Hepatocyte (in vitro differentiated cells): ENCODE data around the gene SEMA5A. TPM values are rescaled to one million over a fixed set of nuclear protein-coding genes. Genes with fewer than 3 reads are reported as not detected.

Experiments used
- DNase-seq: peaks from one replicate; pipeline ENCODE4 v3.0.0-alpha.2; 2016; ENCODE audit warnings: low spot score
- H2AFZ ChIP-seq: fragments of 200-600 bp; sonication (generic); 2 replicates; pipeline ENCODE4 v1.6.0; 2016; ENCODE audit warnings: antibody characterized with exemption, mild to moderate bottlenecking
- H3K27ac ChIP-seq: fragments of 200-600 bp; sonication (generic); 2 replicates; pipeline ENCODE4 v1.5.1; 2016; ENCODE audit warnings: mild to moderate bottlenecking
- H3K27me3 ChIP-seq: fragments of 200-600 bp; sonication (generic); 2 replicates; pipeline ENCODE4 v1.6.1; 2016
- H3K36me3 ChIP-seq: fragments of 200-600 bp; sonication (generic); replicated peaks from 2 replicates; pipeline ENCODE4 v1.5.1; 2016; ENCODE audit warnings: low read depth; ENCODE audit not compliant: insufficient read depth
- H3K4me1 ChIP-seq: fragments of 200-600 bp; sonication (generic); 2 replicates; pipeline ENCODE4 v1.5.1; 2016; ENCODE audit warnings: mild to moderate bottlenecking, moderate library complexity; ENCODE audit not compliant: insufficient read depth
- H3K4me2 ChIP-seq: fragments of 200-600 bp; sonication (generic); 2 replicates; pipeline ENCODE4 v1.6.0; 2016
- H3K4me3 ChIP-seq: fragments of 200-600 bp; sonication (generic); 2 replicates; pipeline ENCODE4 v1.5.1; 2016; ENCODE audit warnings: mild to moderate bottlenecking
- H3K79me2 ChIP-seq: fragments of 200-600 bp; sonication (generic); 2 replicates; pipeline ENCODE4 v1.6.0; 2017; ENCODE audit warnings: mild to moderate bottlenecking
- H3K9me2 ChIP-seq: fragments of 200-600 bp; sonication (generic); replicated peaks from 2 replicates; pipeline ENCODE4 v1.6.0; 2017; ENCODE audit warnings: mild to moderate bottlenecking; ENCODE audit not compliant: insufficient read depth
- H3K9me3 ChIP-seq: fragments of 200-600 bp; sonication (generic); 2 replicates; pipeline ENCODE4 v1.5.1; 2016; ENCODE audit warnings: low read depth, mild to moderate bottlenecking
- H4K20me1 ChIP-seq: fragments of 200-600 bp; sonication (generic); 2 replicates; pipeline ENCODE4 v1.6.0; 2016; ENCODE audit warnings: mild to moderate bottlenecking; ENCODE audit not compliant: insufficient read depth, poor library complexity, severe bottlenecking
- EZH2 ChIP-seq: fragments of 200-600 bp; sonication (generic); IDR thresholded peaks from 2 replicates; pipeline ENCODE4 v1.6.1; 2016; ENCODE audit warnings: antibody characterized with exemption, mild to moderate bottlenecking, borderline replicate concordance
- EZH2phosphoT487 ChIP-seq: fragments of 200-600 bp; sonication (generic); IDR thresholded peaks from one replicate; pipeline ENCODE4 v1.6.1; 2018; ENCODE audit warnings: antibody characterized with exemption, mild to moderate bottlenecking, low read depth, moderate library complexity; ENCODE audit not compliant: unreplicated experiment, severe bottlenecking
- WGBS: methylation state at CpG from one replicate; pipeline ENCODE4 v1.1.6; 2016; ENCODE audit warnings: low lambda C conversion rate; ENCODE audit errors: missing lambda C conversion rate; 5-methylcytosine and 5-hydroxymethylcytosine counted together
- polyA plus RNA-seq: library from polyadenylated mRNA; unstranded; fragments of >200 nt; fragmentation: Nextera tagmentation; extraction: Ambion mirVana; gene quantifications from 2 replicates; pipeline ENCODE4 v1.2.1, GENCODE V29; 2016
- total RNA-seq: library from RNA; depleted of rRNA; stranded (reverse); fragments of >200 nt; gene quantifications from 2 replicates; pipeline ENCODE4 v1.2.3, GENCODE V29; 2014
- TF ChIP-seq, protein P1 (sequence below): fragments of 200-600 bp; sonication (generic); IDR thresholded peaks from 2 replicates; pipeline ENCODE4 v1.5.1; 2016; ENCODE audit warnings: antibody characterized with exemption, mild to moderate bottlenecking; ENCODE audit not compliant: poor library complexity

The SEMA5A gene
- total and polyA plus RNA-seq, 2 experiments from 2014 or later: 10.7 to 21.7 TPM

DNA sequence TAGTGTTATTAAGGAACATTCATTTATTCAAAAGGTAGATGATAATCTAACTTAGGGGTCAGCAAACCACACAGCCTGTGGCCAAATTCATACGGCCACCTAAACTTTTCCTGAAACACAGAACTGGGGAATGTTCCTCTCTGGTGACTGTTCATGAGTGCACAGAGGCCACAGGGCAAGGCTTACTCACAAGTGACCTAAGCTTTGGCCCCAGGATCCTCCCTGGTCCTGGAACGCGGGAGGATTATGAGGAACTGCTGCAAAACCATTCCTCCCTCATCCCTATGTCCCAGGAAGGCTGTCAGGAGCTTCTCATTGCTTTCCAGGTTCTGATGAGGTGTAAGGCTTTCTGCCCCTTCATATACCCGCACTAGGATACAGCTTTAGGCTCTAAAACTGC lies 397.6 kb downstream of the SEMA5A start:
- Histone ChIP-seq H3K9me3 (no peaks in the 10 kb centered on the region), H2AFZ (no peak overlapping the region), H3K4me3 (no peak overlapping the region), H3K4me2 (no peak overlapping the region), H3K9me2 (no peaks in the 10 kb centered on the region), H3K27me3 (no peaks in the 10 kb centered on the region), H3K4me1 (no peaks in the 10 kb centered on the region), H3K36me3 (no peaks in the 10 kb centered on the region), H3K79me2 (no peaks in the 10 kb centered on the region), H4K20me1 (no peaks in the 10 kb centered on the region), H3K27ac (no peak overlapping the region)
- no peak for DNase-seq
- 89% methylated on average over 4 of the region's 4 CpGs for WGBS
- TF ChIP-seq EZH2 (no peak), EZH2phosphoT487 (no peak)
- TF ChIP-seq, protein P1, sequence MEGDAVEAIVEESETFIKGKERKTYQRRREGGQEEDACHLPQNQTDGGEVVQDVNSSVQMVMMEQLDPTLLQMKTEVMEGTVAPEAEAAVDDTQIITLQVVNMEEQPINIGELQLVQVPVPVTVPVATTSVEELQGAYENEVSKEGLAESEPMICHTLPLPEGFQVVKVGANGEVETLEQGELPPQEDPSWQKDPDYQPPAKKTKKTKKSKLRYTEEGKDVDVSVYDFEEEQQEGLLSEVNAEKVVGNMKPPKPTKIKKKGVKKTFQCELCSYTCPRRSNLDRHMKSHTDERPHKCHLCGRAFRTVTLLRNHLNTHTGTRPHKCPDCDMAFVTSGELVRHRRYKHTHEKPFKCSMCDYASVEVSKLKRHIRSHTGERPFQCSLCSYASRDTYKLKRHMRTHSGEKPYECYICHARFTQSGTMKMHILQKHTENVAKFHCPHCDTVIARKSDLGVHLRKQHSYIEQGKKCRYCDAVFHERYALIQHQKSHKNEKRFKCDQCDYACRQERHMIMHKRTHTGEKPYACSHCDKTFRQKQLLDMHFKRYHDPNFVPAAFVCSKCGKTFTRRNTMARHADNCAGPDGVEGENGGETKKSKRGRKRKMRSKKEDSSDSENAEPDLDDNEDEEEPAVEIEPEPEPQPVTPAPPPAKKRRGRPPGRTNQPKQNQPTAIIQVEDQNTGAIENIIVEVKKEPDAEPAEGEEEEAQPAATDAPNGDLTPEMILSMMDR: no peak

DNA sequence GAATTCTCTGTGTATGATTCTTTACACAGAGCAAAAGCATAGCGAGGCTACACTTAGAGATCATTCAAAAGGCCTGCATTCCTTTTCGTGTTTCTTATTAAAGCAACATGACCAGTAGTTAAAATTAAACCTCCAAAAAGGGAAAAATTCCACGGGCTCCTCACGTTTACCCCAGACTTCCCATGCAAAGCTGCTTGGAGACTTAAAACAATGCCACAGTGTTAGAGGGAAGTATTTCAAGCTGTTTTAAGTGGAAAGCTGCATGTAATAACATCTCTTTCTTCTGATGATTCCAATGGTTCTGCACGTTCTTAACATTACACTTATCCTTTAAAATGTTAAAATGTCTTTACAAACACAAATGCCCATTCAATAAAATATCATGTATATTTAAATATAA lies 405.2 kb downstream of the SEMA5A start:
- Histone ChIP-seq H3K9me3 (no peaks in the 10 kb centered on the region), H4K20me1 (no peaks in the 10 kb centered on the region), H3K9me2 (no peaks in the 10 kb centered on the region), H2AFZ (no peak overlapping the region), H3K36me3 (no peaks in the 10 kb centered on the region), H3K79me2 (no peaks in the 10 kb centered on the region), H3K4me3 (no peak overlapping the region), H3K4me2 (no peak overlapping the region), H3K27me3 (no peaks in the 10 kb centered on the region), H3K4me1 (no peaks in the 10 kb centered on the region), H3K27ac (no peak overlapping the region)
- TF ChIP-seq EZH2phosphoT487 (no peak), EZH2 (no peak)
- TF ChIP-seq, protein P1: no peak
- 82% methylated on average over 5 of the region's 5 CpGs for WGBS
- DNase-seq: no peak

DNA sequence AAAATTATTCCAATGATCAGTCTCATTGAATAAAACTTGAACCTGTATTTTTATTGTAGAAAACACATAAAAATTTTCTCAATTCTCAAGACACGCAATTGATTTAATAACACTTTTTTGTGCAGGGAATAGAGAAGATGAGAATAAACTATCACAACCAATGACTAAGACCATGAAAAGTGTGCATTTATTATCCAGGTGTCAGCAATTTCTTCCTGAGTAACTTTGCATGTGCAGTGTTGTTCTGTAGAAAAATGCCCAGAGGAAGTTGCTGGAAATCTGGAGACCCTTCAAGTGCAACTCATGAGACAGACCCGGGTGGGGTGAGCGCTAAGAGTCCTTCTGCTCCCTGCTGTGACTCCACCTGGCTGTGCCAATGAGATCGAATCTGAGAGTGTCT lies 405.7 kb downstream of the SEMA5A start:
- Histone ChIP-seq H3K27ac (no peak overlapping the region), H2AFZ (no peak overlapping the region), H3K36me3 (no peaks in the 10 kb centered on the region), H3K4me1 (no peaks in the 10 kb centered on the region), H3K9me2 (no peaks in the 10 kb centered on the region), H4K20me1 (no peaks in the 10 kb centered on the region), H3K79me2 (no peaks in the 10 kb centered on the region), H3K4me3 (no peak overlapping the region), H3K27me3 (no peaks in the 10 kb centered on the region), H3K4me2 (no peak overlapping the region), H3K9me3 (no peaks in the 10 kb centered on the region)
- TF ChIP-seq EZH2phosphoT487 (no peak), EZH2 (no peak)
- TF ChIP-seq, protein P1: no peak
- 83% methylated on average over 4 of the region's 4 CpGs for WGBS
- no peak for DNase-seq

DNA sequence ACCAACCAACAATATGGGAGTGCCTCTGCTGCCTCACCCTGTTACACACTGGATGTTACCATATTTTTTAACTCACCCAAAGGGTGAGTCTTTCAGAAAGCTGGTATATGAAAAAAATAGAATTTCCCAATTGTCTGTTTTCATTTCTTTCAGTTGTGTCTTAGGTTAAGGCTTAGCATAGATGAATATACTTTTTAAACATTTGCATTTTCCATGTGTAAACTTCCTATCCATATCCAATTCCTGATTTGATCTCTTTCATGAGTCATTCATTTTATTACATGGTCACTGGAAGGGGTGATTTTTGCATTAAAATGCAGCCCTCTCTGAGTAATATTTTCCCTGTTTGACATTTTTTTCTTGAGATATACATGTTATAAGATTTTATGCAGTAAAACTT lies 406.5 kb downstream of the SEMA5A start:
- no peaks in the 10 kb centered on the region for H3K9me2 ChIP-seq
- no peaks in the 10 kb centered on the region for H3K36me3 ChIP-seq
- H3K4me3 ChIP-seq: no peak overlapping the region
- no peaks in the 10 kb centered on the region for H3K79me2 ChIP-seq
- no peak overlapping the region for H3K27ac ChIP-seq
- no peak overlapping the region for H3K4me2 ChIP-seq
- TF ChIP-seq EZH2phosphoT487 (no peak), EZH2 (no peak)
- TF ChIP-seq, protein P1: no peak
- no peaks in the 10 kb centered on the region for H4K20me1 ChIP-seq
- DNase-seq: no peak
- no peaks in the 10 kb centered on the region for H3K4me1 ChIP-seq
- no peaks in the 10 kb centered on the region for H3K27me3 ChIP-seq
- no peaks in the 10 kb centered on the region for H3K9me3 ChIP-seq
- H2AFZ ChIP-seq: no peak overlapping the region
